OCI-LY7 (cell line): ENCODE results near the gene AP3S2.

Experiments used
- CTCF ChIP-seq: fragments of 200-600 bp; sonication (generic); conservative IDR thresholded peaks from 2 replicates; pipeline ENCODE4 v1.5.1; 2014; ENCODE audit warnings: mild to moderate bottlenecking, antibody characterized with exemption, low read length, moderate library complexity, mixed read lengths
- EZH2phosphoT487 ChIP-seq: fragments of 200-600 bp; sonication (generic); IDR thresholded peaks from 2 replicates; pipeline ENCODE4 v1.6.1; 2018; ENCODE audit warnings: low read depth, borderline replicate concordance, mild to moderate bottlenecking, mixed run types, antibody characterized with exemption, low read length, moderate library complexity, mixed read lengths

- TF ChIP-seq CTCF (no peak), EZH2phosphoT487 (no peak)
Measured at GRCh38 chr15:89899951-89900567, 6.3 kb upstream of the AP3S2 start.
